CD4-positive, alpha-beta T cell (primary cell): Measurements from ENCODE around the gene TSPAN18. TPM values are rescaled to one million over a fixed set of nuclear protein-coding genes. Genes with fewer than 3 reads are reported as not detected.

ENCODE experiments used
- ATAC-seq: fragments of 200-7000 bp; cut with Tn5 transposase; one replicate; pipeline ENCODE4 v1.10.0; 2022; ENCODE audit warnings: mild to moderate bottlenecking; ENCODE audit not compliant: poor library complexity
- CTCF ChIA-PET: fragments of 350-600 bp; sonication (Branson Sonifier 250); formaldehyde crosslinking; loops from one replicate; lab custom pipeline; 2021; ENCODE audit warnings: antibody characterized with exemption, inconsistent platforms; lab: Charles Lee
- POLR2A ChIA-PET: fragments of 350-600 bp; sonication (Branson Sonifier 250); formaldehyde crosslinking; loops from one replicate; lab custom pipeline; 2021; ENCODE audit warnings: antibody characterized with exemption, inconsistent platforms; lab: Charles Lee
- DNase-seq, 14 experiments: peaks; one replicate each; pipeline ENCODE4 v3.0.0-alpha.2; 2013 to 2020; ENCODE audit warnings: mixed read lengths in 2 of 14
- H3K27ac ChIP-seq, 2 donors: one replicate each; pipeline versions ENCODE4 v1.5.1 to v1.7.0; 2013; ENCODE audit warnings: low read length in 2 of 2, low read depth in 1 of 2, mild to moderate bottlenecking in 1 of 2
- H3K27me3 ChIP-seq, 2 experiments: 1 replicate in 1 of 2; 2 replicates in 1 of 2; pipeline versions ENCODE4 v1.6.1 to v1.7.0; 2013; ENCODE audit warnings: low read length in 2 of 2, control low read depth in 1 of 2, mild to moderate bottlenecking in 1 of 2, moderate library complexity in 1 of 2; ENCODE audit not compliant: insufficient read depth in 2 of 2, control insufficient read depth in 1 of 2
- H3K36me3 ChIP-seq: one replicate; pipeline ENCODE4 v1.6.1; 2013; ENCODE audit warnings: low read length, control low read depth; ENCODE audit not compliant: insufficient read depth
- H3K4me1 ChIP-seq: one replicate; pipeline ENCODE4 v1.6.1; 2013; ENCODE audit warnings: low read length, control low read depth; ENCODE audit not compliant: insufficient read depth
- H3K4me3 ChIP-seq: one replicate; pipeline ENCODE4 v1.5.1; 2013; ENCODE audit warnings: mild to moderate bottlenecking, low read length, moderate library complexity
- H3K9me3 ChIP-seq, 2 experiments: 1 replicate in 1 of 2; 2 replicates in 1 of 2; pipeline versions ENCODE4 v1.6.1 to v1.7.0; 2013; ENCODE audit warnings: low read length in 2 of 2, mild to moderate bottlenecking in 2 of 2, control low read depth in 1 of 2, moderate library complexity in 1 of 2; ENCODE audit not compliant: control insufficient read depth in 1 of 2, insufficient read depth in 1 of 2
- H3K27ac Mint-ChIP-seq: one replicate; pipeline ENCODE4 v1.8.0; 2020; ENCODE audit warnings: mixed read lengths
- H3K27me3 Mint-ChIP-seq: one replicate; pipeline ENCODE4 v1.8.0; 2021; ENCODE audit warnings: mixed read lengths
- H3K36me3 Mint-ChIP-seq: one replicate; pipeline ENCODE4 v1.8.0; 2021; ENCODE audit warnings: low read depth, mixed read lengths
- H3K4me1 Mint-ChIP-seq: one replicate; pipeline ENCODE4 v1.8.0; 2021; ENCODE audit warnings: low read depth, mixed read lengths
- H3K4me3 Mint-ChIP-seq: one replicate; pipeline ENCODE4 v1.8.0; 2020; ENCODE audit warnings: mild to moderate bottlenecking, mixed read lengths
- H3K9me3 Mint-ChIP-seq: one replicate; pipeline ENCODE4 v1.8.0; 2020; ENCODE audit warnings: mixed read lengths
- CTCF ChIP-seq: fragments of 200-600 bp; IDR thresholded peaks from one replicate; pipeline ENCODE4 v1.8.0; 2022; ENCODE audit warnings: antibody characterized with exemption, mild to moderate bottlenecking
- intact Hi-C, 2 experiments: fragments of 100-400 bp; cut with DNase I in 1 of 2; cut with micrococcal nuclease in 1 of 2; formaldehyde crosslinking; loops; one replicate each; pipeline versions ENCODE4 v1.15.1 to v1.9.0; 2023 to 2025; cut with DNase I, micrococcal nuclease
- total RNA-seq, 174 experiments: library from RNA in 2 of 174; stranded (reverse) in 2 of 174; gene quantifications; one replicate each; pipeline ENCODE4 v1.2.3 and lab custom pipeline; 2021 to 2026

TSPAN18 gene
- total RNA-seq, 2 experiments from 2014 or later, result 23.0 to 25.3 TPM

- H3K4me1 ChIP-seq, result no peaks in the 10 kb centered on the region
- peaks cover 8% of the 10 kb centered on the region for H3K36me3 ChIP-seq
- DNase-seq (no peak), ATAC-seq (no peak)
- POLR2A ChIA-PET, result interaction anchor here (1.4 kb wide), 1 partner anchor 178 kb away, joined by 4 read pairs; no protein-coding TSS in a partner anchor
- no peak for TF ChIP-seq CTCF
- intact Hi-C loops, result loop anchor here (2.0 kb wide), 2 partner anchors 177 to 179 kb away; no protein-coding TSS in a partner anchor
- H3K36me3 Mint-ChIP-seq, result no peaks in the 10 kb centered on the region
- no peak overlapping the region for H3K4me3 ChIP-seq
- H3K9me3 Mint-ChIP-seq, result no peaks in the 10 kb centered on the region
- H3K27ac Mint-ChIP-seq, result no peak overlapping the region
- no peaks in the 10 kb centered on the region for H3K4me1 Mint-ChIP-seq
- no peaks in the 10 kb centered on the region for H3K27me3 Mint-ChIP-seq
- H3K27me3 ChIP-seq, result no peaks in the 10 kb centered on the region
- CTCF ChIA-PET, result interaction anchor here (0.8 to 2.2 kb wide), 3 partner anchors 10 to 183 kb away, joined by 3 to 33 read pairs (median 5); no protein-coding TSS in a partner anchor
- H3K27ac ChIP-seq, result no peak overlapping the region
- H3K9me3 ChIP-seq, result no peaks in the 10 kb centered on the region
- no peak overlapping the region for H3K4me3 Mint-ChIP-seq
These were observed 199.3 kb downstream of the TSPAN18 start for GRCh38 chr11:44926036-44926435.

- H3K9me3 ChIP-seq, result no peaks in the 10 kb centered on the region
- H3K27ac ChIP-seq, result no peak overlapping the region
- intact Hi-C loops, result loop anchor here (2.0 kb wide), 2 partner anchors 176 to 178 kb away; no protein-coding TSS in a partner anchor
- DNase-seq, result peak; percentile 34 to 78 (median 50)
- H3K4me3 ChIP-seq, result no peak overlapping the region
- CTCF ChIA-PET, result interaction anchor here (0.6 to 2.4 kb wide), 12 partner anchors 9 to 411 kb away, joined by 3 to 33 read pairs (median 5); no protein-coding TSS in a partner anchor
- TF ChIP-seq CTCF, result peak; percentile 81
- H3K36me3 ChIP-seq, result peaks cover 8% of the 10 kb centered on the region
- Mint-ChIP-seq H3K4me1 (no peaks in the 10 kb centered on the region), H3K9me3 (no peaks in the 10 kb centered on the region), H3K36me3 (no peaks in the 10 kb centered on the region), H3K27ac (no peak overlapping the region), H3K4me3 (no peak overlapping the region), H3K27me3 (no peaks in the 10 kb centered on the region)
- no peaks in the 10 kb centered on the region for H3K27me3 ChIP-seq
- ATAC-seq, result peak; percentile 55
- POLR2A ChIA-PET, result interaction anchor here (1.0 to 1.4 kb wide), 3 partner anchors 9 to 177 kb away, joined by 3 to 4 read pairs (median 3); no protein-coding TSS in a partner anchor
- no peaks in the 10 kb centered on the region for H3K4me1 ChIP-seq
These were observed 200.5 kb downstream of the TSPAN18 start for GRCh38 chr11:44927174-44927661.

- DNase-seq (no peak), ATAC-seq (no peak)
- Histone ChIP-seq H3K36me3 (peaks cover 8% of the 10 kb centered on the region), H3K27me3 (no peaks in the 10 kb centered on the region), H3K4me1 (no peaks in the 10 kb centered on the region), H3K27ac (no peak overlapping the region), H3K9me3 (no peaks in the 10 kb centered on the region), H3K4me3 (no peak overlapping the region)
- CTCF ChIA-PET, result interaction anchor here (0.7 to 2.4 kb wide), 5 partner anchors 8 to 183 kb away, joined by 3 to 21 read pairs (median 9); no protein-coding TSS in a partner anchor
- no peaks in the 10 kb centered on the region for H3K36me3 Mint-ChIP-seq
- H3K4me3 Mint-ChIP-seq, result no peak overlapping the region
- H3K27ac Mint-ChIP-seq, result no peak overlapping the region
- TF ChIP-seq CTCF, result no peak
- no peaks in the 10 kb centered on the region for H3K9me3 Mint-ChIP-seq
- H3K27me3 Mint-ChIP-seq, result no peaks in the 10 kb centered on the region
- no peaks in the 10 kb centered on the region for H3K4me1 Mint-ChIP-seq
- POLR2A ChIA-PET, result interaction anchor here (1.3 kb wide), 1 partner anchor 152 kb away, joined by 3 read pairs; no protein-coding TSS in a partner anchor
- intact Hi-C loops, result no loop called here
These were observed 201.4 kb downstream of the TSPAN18 start for GRCh38 chr11:44928144-44928543.
